ENCODE data around the gene MRPL18. TPM values are rescaled to one million over a fixed set of nuclear protein-coding genes. Genes with fewer than 3 reads are reported as not detected.
"Not testable (repeated sequence)": the region's sequence is repeated elsewhere in the genome, so short reads cannot be mapped to it uniquely, and the experiment has no call there.

MRPL18 gene
- total RNA-seq: 50.1 and 69.8 TPM in 2 replicates

- DNase-seq (ENCODE audit: low read depth in 2 of 2): peak; percentile 99
Measured at GRCh38 chr6:159790149-159790955, at the start of gene MRPL18. TSS of gene MRPL18 (plus strand) at chr6:159790467. CDS start at chr6:159790588, 121 bp downstream.

GRCh38 chr6:159742165-159742564 lies 48.1 kb upstream of the MRPL18 start:
- no peak for DNase-seq (ENCODE audit: low read depth in 2 of 2)

GRCh38 chr6:159745081-159745480 lies 45.2 kb upstream of the MRPL18 start:
- no peak for DNase-seq (ENCODE audit: low read depth in 2 of 2)

- DNase-seq (ENCODE audit: low read depth in 2 of 2): no peak
Measured at GRCh38 chr6:159746759-159747158, 43.5 kb upstream of the MRPL18 start.

- not testable (repeated sequence) for DNase-seq (ENCODE audit: low read depth in 2 of 2)
Measured at GRCh38 chr6:159748127-159748526, 42.1 kb upstream of the MRPL18 start.

- no peak for DNase-seq (ENCODE audit: low read depth in 2 of 2)
Measured at GRCh38 chr6:159751448-159751847, 38.8 kb upstream of the MRPL18 start.

- no peak for DNase-seq (ENCODE audit: low read depth in 2 of 2)
Measured at GRCh38 chr6:159753081-159753872, 37.0 kb upstream of the MRPL18 start.

GRCh38 chr6:159754401-159754800 lies 35.9 kb upstream of the MRPL18 start:
- DNase-seq (ENCODE audit: low read depth in 2 of 2): no peak

- DNase-seq (ENCODE audit: low read depth in 2 of 2): no peak
Measured at GRCh38 chr6:159754959-159755914, 35.0 kb upstream of the MRPL18 start.

GRCh38 chr6:159756508-159756907 lies 33.8 kb upstream of the MRPL18 start:
- no peak for DNase-seq (ENCODE audit: low read depth in 2 of 2)

- DNase-seq (ENCODE audit: low read depth in 2 of 2): peak in 1 of 2 donors; percentile 12
Measured at GRCh38 chr6:159758031-159759001, 32.0 kb upstream of the MRPL18 start.

GRCh38 chr6:159759645-159760044 lies 30.6 kb upstream of the MRPL18 start:
- DNase-seq (ENCODE audit: low read depth in 2 of 2): no peak

- peak in 1 of 2 donors; percentile 56 for DNase-seq (ENCODE audit: low read depth in 2 of 2)
Measured at GRCh38 chr6:159760602-159761057, 29.6 kb upstream of the MRPL18 start.

- peak; percentile 41 to 42 for DNase-seq (ENCODE audit: low read depth in 2 of 2)
Measured at GRCh38 chr6:159761129-159761872, 29.0 kb upstream of the MRPL18 start.

GRCh38 chr6:159761873-159762680 lies 28.2 kb upstream of the MRPL18 start, which contains the start of gene ACAT2:
TSS of gene ACAT2 (plus strand) at chr6:159762045. CDS start at chr6:159762088, 43 bp downstream.
- DNase-seq (ENCODE audit: low read depth in 2 of 2): peak; percentile 94 to 96

GRCh38 chr6:159762681-159763293 lies 27.5 kb upstream of the MRPL18 start:
- peak; percentile 4 to 12 for DNase-seq (ENCODE audit: low read depth in 2 of 2)

GRCh38 chr6:159766906-159767305 lies 23.4 kb upstream of the MRPL18 start:
- DNase-seq (ENCODE audit: low read depth in 2 of 2): peak in 1 of 2 donors; percentile 13

- DNase-seq (ENCODE audit: low read depth in 2 of 2): no peak
Measured at GRCh38 chr6:159769470-159769869, 20.8 kb upstream of the MRPL18 start.
